ENCODE results near the gene RGL1. TPM values are rescaled to one million over a fixed set of nuclear protein-coding genes. Genes with fewer than 3 reads are reported as not detected.

RGL1 gene
- total RNA-seq, 4 donors from 2014 or later: 57.3 to 81.8 (median 68.1) TPM

- Histone ChIP-seq H3K9me3 (no peaks in the 10 kb centered on the region), H3K27ac (no peak overlapping the region), H3K4me1 (no peaks in the 10 kb centered on the region), H3K27me3 (no peaks in the 10 kb centered on the region), H3K36me3 (no peaks in the 10 kb centered on the region), H3K4me3 (no peak overlapping the region)
- no peak for TF ChIP-seq POLR2A (IDR thresholded peaks at IDR 0.05)
- TF ChIP-seq, protein P1, sequence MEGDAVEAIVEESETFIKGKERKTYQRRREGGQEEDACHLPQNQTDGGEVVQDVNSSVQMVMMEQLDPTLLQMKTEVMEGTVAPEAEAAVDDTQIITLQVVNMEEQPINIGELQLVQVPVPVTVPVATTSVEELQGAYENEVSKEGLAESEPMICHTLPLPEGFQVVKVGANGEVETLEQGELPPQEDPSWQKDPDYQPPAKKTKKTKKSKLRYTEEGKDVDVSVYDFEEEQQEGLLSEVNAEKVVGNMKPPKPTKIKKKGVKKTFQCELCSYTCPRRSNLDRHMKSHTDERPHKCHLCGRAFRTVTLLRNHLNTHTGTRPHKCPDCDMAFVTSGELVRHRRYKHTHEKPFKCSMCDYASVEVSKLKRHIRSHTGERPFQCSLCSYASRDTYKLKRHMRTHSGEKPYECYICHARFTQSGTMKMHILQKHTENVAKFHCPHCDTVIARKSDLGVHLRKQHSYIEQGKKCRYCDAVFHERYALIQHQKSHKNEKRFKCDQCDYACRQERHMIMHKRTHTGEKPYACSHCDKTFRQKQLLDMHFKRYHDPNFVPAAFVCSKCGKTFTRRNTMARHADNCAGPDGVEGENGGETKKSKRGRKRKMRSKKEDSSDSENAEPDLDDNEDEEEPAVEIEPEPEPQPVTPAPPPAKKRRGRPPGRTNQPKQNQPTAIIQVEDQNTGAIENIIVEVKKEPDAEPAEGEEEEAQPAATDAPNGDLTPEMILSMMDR (IDR thresholded peaks at IDR 0.05): no peak
- TF ChIP-seq EP300 (IDR thresholded peaks at IDR 0.05): no peak
- WGBS, 2 donors: 37 to 53% methylated on average over 5 of the region's 5 CpGs
- no peak for DNase-seq (ENCODE audit: low spot score in 2 of 2)
Observed at GRCh38 chr1:183968386-183968785, 163.5 kb downstream of the RGL1 start.

GRCh38 chr1:183970516-183971300 is 165.8 kb downstream of the RGL1 start:
- no peak overlapping the region for H3K4me3 ChIP-seq
- H3K9me3 ChIP-seq: no peaks in the 10 kb centered on the region
- no peaks in the 10 kb centered on the region for H3K36me3 ChIP-seq
- H3K27me3 ChIP-seq: no peaks in the 10 kb centered on the region
- no peaks in the 10 kb centered on the region for H3K4me1 ChIP-seq
- no peak for DNase-seq (ENCODE audit: low spot score in 2 of 2)
- TF ChIP-seq, protein P1 (IDR thresholded peaks at IDR 0.05): no peak
- TF ChIP-seq POLR2A (IDR thresholded peaks at IDR 0.05) (no peak), EP300 (IDR thresholded peaks at IDR 0.05) (no peak)
- no peak overlapping the region for H3K27ac ChIP-seq
- WGBS, 2 donors: 67 to 75% methylated on average over 4 of the region's 4 CpGs

GRCh38 chr1:183975651-183976050 is 170.7 kb downstream of the RGL1 start:
- TF ChIP-seq EP300 (IDR thresholded peaks at IDR 0.05) (no peak), POLR2A (IDR thresholded peaks at IDR 0.05) (no peak)
- TF ChIP-seq, protein P1 (IDR thresholded peaks at IDR 0.05): no peak
- WGBS, 2 donors: 93% methylated on average over 3 of the region's 3 CpGs
- no peaks in the 10 kb centered on the region for H3K9me3 ChIP-seq
- no peak overlapping the region for H3K27ac ChIP-seq
- no peak overlapping the region for H3K4me3 ChIP-seq
- no peaks in the 10 kb centered on the region for H3K27me3 ChIP-seq
- H3K4me1 ChIP-seq: no peaks in the 10 kb centered on the region
- H3K36me3 ChIP-seq: no peaks in the 10 kb centered on the region
- no peak for DNase-seq (ENCODE audit: low spot score in 2 of 2)

DNA sequence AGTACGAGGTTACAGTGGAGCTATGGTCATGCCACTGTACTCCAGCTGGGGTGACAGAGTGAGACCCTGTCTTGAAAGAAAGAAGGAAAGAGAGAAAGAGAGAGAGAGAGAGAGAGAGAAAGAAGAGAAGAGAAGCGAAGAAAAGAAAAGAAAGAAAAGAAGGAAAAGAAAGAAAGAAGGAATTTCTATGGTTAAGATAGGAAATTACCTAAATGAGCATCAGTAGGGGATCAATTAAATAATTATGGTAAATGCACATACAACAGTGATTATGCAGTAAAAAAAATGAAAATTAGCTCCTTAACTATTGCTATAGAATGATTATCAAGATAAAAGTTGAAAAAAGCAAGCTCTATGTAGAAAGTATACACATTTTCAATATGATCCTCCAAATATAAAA is 172.8 kb downstream of the RGL1 start:
- no peak for DNase-seq (ENCODE audit: low spot score in 2 of 2)
- Histone ChIP-seq H3K9me3 (no peaks in the 10 kb centered on the region), H3K27ac (no peak overlapping the region), H3K4me1 (no peaks in the 10 kb centered on the region), H3K36me3 (no peaks in the 10 kb centered on the region), H3K27me3 (no peaks in the 10 kb centered on the region), H3K4me3 (no peak overlapping the region)
- no peak for TF ChIP-seq EP300 (IDR thresholded peaks at IDR 0.05)
- TF ChIP-seq, protein P1 (IDR thresholded peaks at IDR 0.05): no peak
- no peak for TF ChIP-seq POLR2A (IDR thresholded peaks at IDR 0.05)
- 79 to 98% methylated on average over 2 of the region's 2 CpGs for WGBS, 2 donors

Other genes with a start within 250 kb of the RGL1 start
- 10 to 100 TPM in 3 of 4 donors, 1 to 10 TPM in 1; 9.6 to 21.0 (median 17.1) TPM for gene NCF2, start 214.7 kb upstream of the RGL1 start, total RNA-seq
- gene ARPC5, start 169.3 kb upstream of the RGL1 start, total RNA-seq: 100 to 1,000 TPM in 1 of 4 donors, 10 to 100 TPM in 3; 71.8 to 102 (median 78.7) TPM
- gene APOBEC4, start 151.8 kb upstream of the RGL1 start, total RNA-seq: not detected
- gene COLGALT2, start 232.6 kb downstream of the RGL1 start, total RNA-seq: 1 to 10 TPM in 3 of 4 donors, under 1 TPM in 1; 0.90 to 9.8 (median 5.3) TPM
- gene TSEN15, start 246.6 kb downstream of the RGL1 start, total RNA-seq: 10 to 100 TPM; 25.5 to 36.5 (median 31.5) TPM

Measured in tibial nerve (tissue), 4 donors.